Peyer's patch (tissue), 4 donors: ENCODE data around the gene ERC2. TPM values are rescaled to one million over a fixed set of nuclear protein-coding genes. Genes with fewer than 3 reads are reported as not detected.

Source experiments
- DNase-seq, 3 donors: peaks; one replicate each; pipeline ENCODE4 v3.0.0-alpha.2; 2017 to 2019
- H3K27ac ChIP-seq, 4 donors: fragments of 200-600 bp; sonication (generic); one replicate each; pipeline ENCODE4 v1.5.1; 2016 to 2019
- H3K27me3 ChIP-seq, 2 donors: fragments of 200-600 bp; sonication (generic); one replicate each; pipeline ENCODE4 v1.5.1; 2019
- H3K36me3 ChIP-seq, 3 donors: fragments of 200-600 bp; sonication (generic); one replicate each; pipeline ENCODE4 v1.5.1; 2016 to 2019
- H3K4me1 ChIP-seq, 4 donors: fragments of 200-600 bp; sonication (generic); one replicate each; pipeline ENCODE4 v1.5.1; 2016 to 2019
- H3K4me3 ChIP-seq, 4 donors: fragments of 200-600 bp; sonication (generic); 1 replicate in 3 of 4; 2 replicates in 1 of 4; pipeline ENCODE4 v1.5.1; 2016 to 2019; ENCODE audit warnings: mild to moderate bottlenecking in 1 of 4
- H3K9me3 ChIP-seq, 4 donors: fragments of 200-600 bp; sonication (generic); one replicate each; pipeline ENCODE4 v1.5.1; 2016 to 2019; ENCODE audit warnings: mild to moderate bottlenecking in 1 of 4
- CTCF ChIP-seq, 6 experiments: fragments of 450-650 bp in 4 of 6; fragments of 200-600 bp in 2 of 6; sonication (generic) in 1 of 6; IDR thresholded peaks; one replicate each; pipeline ENCODE4 v1.5.1; 2017 to 2019; ENCODE audit warnings: antibody characterized with exemption in 6 of 6, mild to moderate bottlenecking in 3 of 6, moderate library complexity in 1 of 6
- POLR2A ChIP-seq, 2 donors: fragments of 450-650 bp; IDR thresholded peaks; one replicate each; pipeline ENCODE4 v1.5.1; 2017; ENCODE audit warnings: antibody characterized with exemption in 2 of 2, mild to moderate bottlenecking in 2 of 2, moderate library complexity in 2 of 2
- total RNA-seq, 4 donors: library from RNA; depleted of rRNA; stranded (reverse); fragments of >200 nt; gene quantifications; one replicate each; pipeline ENCODE4 v1.1.0, GENCODE V29; 2016

The ERC2 gene
- total RNA-seq, 4 donors from 2014 or later, result 0.18 to 0.83 TPM; not detected in 2

- Histone ChIP-seq H3K27ac (no peak overlapping the region), H3K9me3 (no peaks in the 10 kb centered on the region), H3K27me3 (no peaks in the 10 kb centered on the region), H3K4me1 (no peaks in the 10 kb centered on the region), H3K36me3 (no peaks in the 10 kb centered on the region), H3K4me3 (no peak overlapping the region)
- TF ChIP-seq CTCF (IDR thresholded peaks at IDR 0.05) (no peak), POLR2A (IDR thresholded peaks at IDR 0.05) (no peak)
- DNase-seq, result no peak
Measured at GRCh38 chr3:56361731-56362130, 106.5 kb downstream of the ERC2 start.

GRCh38 chr3:56357266-56357665 is 111.0 kb downstream of the ERC2 start:
- H3K4me3 ChIP-seq, result no peak overlapping the region
- no peak overlapping the region for H3K27ac ChIP-seq
- H3K36me3 ChIP-seq, result no peaks in the 10 kb centered on the region
- DNase-seq, result no peak
- H3K4me1 ChIP-seq, result no peaks in the 10 kb centered on the region
- no peaks in the 10 kb centered on the region for H3K27me3 ChIP-seq
- no peak for TF ChIP-seq CTCF (IDR thresholded peaks at IDR 0.05)
- no peak for TF ChIP-seq POLR2A (IDR thresholded peaks at IDR 0.05)
- H3K9me3 ChIP-seq, result no peaks in the 10 kb centered on the region

GRCh38 chr3:56356808-56357207 is 111.5 kb downstream of the ERC2 start:
- Histone ChIP-seq H3K9me3 (no peaks in the 10 kb centered on the region), H3K4me1 (no peaks in the 10 kb centered on the region), H3K36me3 (no peaks in the 10 kb centered on the region), H3K27ac (no peak overlapping the region), H3K4me3 (no peak overlapping the region), H3K27me3 (no peaks in the 10 kb centered on the region)
- TF ChIP-seq CTCF (IDR thresholded peaks at IDR 0.05), result no peak
- no peak for TF ChIP-seq POLR2A (IDR thresholded peaks at IDR 0.05)
- no peak for DNase-seq

GRCh38 chr3:56355570-56356185 is 112.6 kb downstream of the ERC2 start:
- H3K27ac ChIP-seq, result no peak overlapping the region
- no peaks in the 10 kb centered on the region for H3K4me1 ChIP-seq
- no peaks in the 10 kb centered on the region for H3K27me3 ChIP-seq
- no peak for DNase-seq
- H3K9me3 ChIP-seq, result no peaks in the 10 kb centered on the region
- no peak overlapping the region for H3K4me3 ChIP-seq
- H3K36me3 ChIP-seq, result no peaks in the 10 kb centered on the region
- no peak for TF ChIP-seq POLR2A (IDR thresholded peaks at IDR 0.05)

- no peak for DNase-seq
- Histone ChIP-seq H3K4me1 (no peaks in the 10 kb centered on the region), H3K4me3 (no peak overlapping the region), H3K27ac (no peak overlapping the region), H3K36me3 (no peaks in the 10 kb centered on the region), H3K9me3 (no peaks in the 10 kb centered on the region), H3K27me3 (no peaks in the 10 kb centered on the region)
- TF ChIP-seq CTCF (IDR thresholded peaks at IDR 0.05), result no peak
- TF ChIP-seq POLR2A (IDR thresholded peaks at IDR 0.05), result no peak
Measured at GRCh38 chr3:56351537-56351936, 116.7 kb downstream of the ERC2 start.

GRCh38 chr3:56347219-56347871 is 120.9 kb downstream of the ERC2 start:
- DNase-seq, result no peak
- Histone ChIP-seq H3K4me1 (no peaks in the 10 kb centered on the region), H3K4me3 (no peak overlapping the region), H3K27me3 (no peaks in the 10 kb centered on the region), H3K27ac (no peak overlapping the region), H3K36me3 (no peaks in the 10 kb centered on the region), H3K9me3 (no peaks in the 10 kb centered on the region)
- TF ChIP-seq POLR2A (IDR thresholded peaks at IDR 0.05) (no peak), CTCF (IDR thresholded peaks at IDR 0.05) (no peak)
